Measurements from ENCODE around the gene FOXO1.

FOXO1 gene

DNA sequence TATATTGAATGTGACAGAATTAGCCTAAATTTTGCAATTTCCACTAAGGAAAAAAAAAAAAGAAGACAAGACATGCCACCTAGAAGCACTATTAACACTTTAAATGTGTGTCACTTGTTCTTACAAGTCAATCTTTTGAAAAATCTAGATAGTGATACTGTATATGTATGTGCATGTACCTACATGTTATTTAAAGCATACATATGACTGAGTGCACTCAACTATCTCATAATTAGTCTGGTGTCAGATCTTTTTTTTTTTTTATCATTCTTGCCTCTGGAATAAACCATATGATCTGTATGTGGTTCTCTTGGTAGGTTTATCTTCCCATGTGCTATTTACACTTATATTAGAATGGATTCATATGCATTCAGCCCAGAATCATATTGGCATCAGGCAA is 62.3 kb downstream of the FOXO1 start:
- no peak overlapping the region for H3K4me2 ChIP-seq
- H3K27ac ChIP-seq: no peak overlapping the region
- H3K4me1 ChIP-seq: peaks cover 0 to 22% (median 19%) of the 10 kb centered on the region in 10 experiments; a peak in 17 of 20 replicates
- H3K9me3 ChIP-seq (replicated peaks in 1 of 11): peaks cover 0 to 40% (median 18%) of the 10 kb centered on the region in 11 experiments; a peak in 13 of 22 replicates
- no peaks in the 10 kb centered on the region for H3K27me3 ChIP-seq
- peaks cover 0 to 38% (median 26%) of the 10 kb centered on the region in 11 experiments; a peak in 13 of 22 replicates for H3K36me3 ChIP-seq
- no peak overlapping the region for H3K9ac ChIP-seq
- peaks cover 0 to 58% (median 8%) of the 10 kb centered on the region in 11 experiments; a peak in 10 of 22 replicates for H4K20me1 ChIP-seq
- no peak overlapping the region for H3K4me3 ChIP-seq
- no peak for TF ChIP-seq Cebpa-rat (IDR thresholded peaks at IDR 0.05)

DNA sequence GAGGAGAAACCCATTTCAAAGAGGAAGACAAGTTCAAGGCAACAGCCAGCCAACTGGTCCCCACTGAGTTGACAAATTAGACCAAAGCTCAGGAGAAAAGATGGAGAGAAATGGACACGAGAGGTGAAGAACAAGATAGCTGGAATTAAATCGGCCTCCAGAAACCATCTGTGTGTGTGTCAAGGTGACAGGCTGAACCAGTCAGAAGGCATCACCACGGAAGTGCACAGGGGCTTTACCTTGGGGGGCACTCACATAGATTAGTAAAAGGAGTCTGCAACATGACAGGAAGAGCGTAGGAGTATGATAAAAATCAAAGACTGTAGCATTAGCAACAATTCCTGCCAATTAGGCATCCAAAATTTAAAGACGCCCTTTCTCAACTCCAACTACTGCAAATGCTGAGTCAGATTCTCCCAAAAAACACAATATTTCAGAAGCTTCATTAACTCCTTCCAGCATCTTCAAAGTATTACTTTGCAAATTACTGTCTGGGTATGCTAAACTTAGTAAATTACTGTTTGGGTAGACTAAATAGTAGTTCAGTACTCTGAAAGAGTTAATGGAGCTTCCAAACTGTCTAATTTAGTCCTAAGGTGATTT is 66.2 kb downstream of the FOXO1 start:
- peak overlapping the region in 9 of 11 experiments; percentile 0 to 58 (median 31); a peak in 12 of 22 replicates for H3K4me2 ChIP-seq
- H3K27me3 ChIP-seq: no peaks in the 10 kb centered on the region
- TF ChIP-seq Cebpa-rat (IDR thresholded peaks at IDR 0.05): no peak
- peaks cover 0 to 50% (median 33%) of the 10 kb centered on the region in 11 experiments; a peak in 16 of 22 replicates for H3K9me3 ChIP-seq (replicated peaks in 1 of 11)
- H3K27ac ChIP-seq: peak overlapping the region in 4 of 11 experiments; percentile 7 to 40 (median 28); a peak in 4 of 22 replicates
- peaks cover 0 to 44% (median 19%) of the 10 kb centered on the region in 11 experiments; a peak in 10 of 22 replicates for H3K36me3 ChIP-seq
- peaks cover 0 to 46% (median 3%) of the 10 kb centered on the region in 11 experiments; a peak in 8 of 22 replicates for H4K20me1 ChIP-seq
- H3K4me1 ChIP-seq: peaks cover 5 to 26% (median 15%) of the 10 kb centered on the region in 10 experiments; a peak in 17 of 20 replicates
- H3K4me3 ChIP-seq: no peak overlapping the region
- no peak overlapping the region for H3K9ac ChIP-seq

DNA sequence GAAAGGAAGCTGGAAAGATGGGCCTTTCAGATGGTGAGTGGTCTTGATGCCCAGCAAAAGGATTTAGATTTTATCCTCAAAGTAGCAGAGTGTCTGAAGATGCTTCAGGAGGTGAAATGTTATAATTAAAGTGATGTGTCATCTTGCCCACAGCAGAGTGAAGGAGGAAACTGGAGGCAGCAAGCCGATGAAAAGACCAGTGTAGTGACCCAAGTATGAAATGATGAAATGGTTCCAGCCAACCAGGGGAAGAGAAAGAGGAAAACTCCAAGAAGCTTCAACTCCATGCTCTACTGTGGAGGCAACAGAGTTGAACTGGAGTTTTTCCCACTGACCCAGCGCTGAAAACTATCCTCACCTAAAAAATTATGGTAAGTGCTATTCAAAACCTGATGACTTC is 66.7 kb downstream of the FOXO1 start:
- no peak for TF ChIP-seq Cebpa-rat (IDR thresholded peaks at IDR 0.05)
- Histone ChIP-seq H4K20me1 (peaks cover 0 to 44% (median 3%) of the 10 kb centered on the region in 11 experiments; a peak in 7 of 22 replicates), H3K4me2 (peak overlapping the region in 9 of 11 experiments; percentile 0 to 58 (median 31); a peak in 12 of 22 replicates)

DNA sequence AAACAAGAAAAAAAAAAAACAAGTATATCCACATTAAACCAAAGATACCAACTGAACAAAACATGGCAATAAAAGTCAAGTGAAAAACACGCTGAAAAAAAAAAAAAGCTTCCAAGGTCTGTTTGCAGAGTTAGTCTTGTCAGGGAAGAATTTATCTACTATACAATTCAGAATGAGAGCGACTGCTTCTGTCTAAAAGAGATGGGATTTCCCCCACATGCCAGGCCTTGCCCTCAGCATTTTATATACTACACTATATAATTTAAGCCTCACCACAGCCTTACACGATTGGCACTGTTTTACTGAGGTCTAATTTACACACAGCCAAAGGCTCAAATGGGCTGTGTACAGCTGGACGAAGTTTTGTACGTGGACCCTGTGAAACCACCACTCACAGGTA is 67.3 kb downstream of the FOXO1 start:
- H3K4me2 ChIP-seq: peak overlapping the region in 5 of 11 experiments; percentile 31 to 58 (median 45); a peak in 4 of 22 replicates
- H4K20me1 ChIP-seq: peaks cover 0 to 41% (median 0%) of the 10 kb centered on the region in 11 experiments; a peak in 7 of 22 replicates
- H3K9me3 ChIP-seq (replicated peaks in 1 of 11): peaks cover 0 to 59% (median 35%) of the 10 kb centered on the region in 11 experiments; a peak in 16 of 22 replicates
- peaks cover 12 to 26% (median 21%) of the 10 kb centered on the region in 10 experiments; a peak in 19 of 20 replicates for H3K4me1 ChIP-seq
- H3K4me3 ChIP-seq: no peak overlapping the region
- no peak overlapping the region for H3K9ac ChIP-seq
- peak overlapping the region in 2 of 11 experiments; percentile 9 to 37; a peak in 2 of 22 replicates for H3K27ac ChIP-seq
- H3K36me3 ChIP-seq: peaks cover 0 to 46% (median 19%) of the 10 kb centered on the region in 11 experiments; a peak in 10 of 22 replicates
- no peak for TF ChIP-seq Cebpa-rat (IDR thresholded peaks at IDR 0.05)
- H3K27me3 ChIP-seq: no peaks in the 10 kb centered on the region

More for the DNA sequence above, 66.7 kb downstream of the FOXO1 start:
- Histone ChIP-seq H3K27ac (peak overlapping the region in 5 of 11 experiments; percentile 7 to 40 (median 18); a peak in 5 of 22 replicates), H3K4me1 (peaks cover 6 to 26% (median 16%) of the 10 kb centered on the region in 10 experiments; a peak in 17 of 20 replicates), H3K4me3 (no peak overlapping the region), H3K36me3 (peaks cover 0 to 44% (median 19%) of the 10 kb centered on the region in 11 experiments; a peak in 10 of 22 replicates), H3K9me3 (replicated peaks in 1 of 11) (peaks cover 0 to 53% (median 35%) of the 10 kb centered on the region in 11 experiments; a peak in 16 of 22 replicates), H3K27me3 (no peaks in the 10 kb centered on the region), H3K9ac (no peak overlapping the region)

DNA sequence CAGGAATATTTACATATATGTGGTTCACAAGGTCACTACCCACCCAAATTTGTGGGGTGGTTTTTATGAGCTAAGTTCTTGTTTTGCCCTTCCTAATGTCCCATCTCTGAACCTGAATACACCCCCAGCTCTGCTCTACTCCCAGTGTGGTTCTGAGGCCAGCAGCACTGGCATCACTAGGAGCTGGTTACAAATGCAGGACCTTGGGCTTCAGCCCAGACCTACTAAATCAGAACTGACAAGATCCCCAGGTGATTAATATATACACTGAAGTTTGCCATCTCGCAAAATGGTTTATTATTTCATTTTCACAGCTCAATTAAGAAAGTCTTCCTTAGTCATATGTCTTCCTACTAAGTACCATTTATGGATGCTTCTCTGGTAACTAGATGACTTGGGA is 67.9 kb downstream of the FOXO1 start:
- no peaks in the 10 kb centered on the region for H3K27me3 ChIP-seq
- H3K27ac ChIP-seq: peak overlapping the region in 1 of 11 experiments; percentile 15; a peak in 2 of 22 replicates
- H3K4me1 ChIP-seq: peaks cover 15 to 29% (median 24%) of the 10 kb centered on the region in 10 experiments; a peak in 19 of 20 replicates
- no peak overlapping the region for H3K4me2 ChIP-seq
- peaks cover 0 to 35% (median 0%) of the 10 kb centered on the region in 11 experiments; a peak in 5 of 22 replicates for H4K20me1 ChIP-seq
- H3K36me3 ChIP-seq: peaks cover 0 to 50% (median 19%) of the 10 kb centered on the region in 11 experiments; a peak in 10 of 22 replicates
- no peak for TF ChIP-seq Cebpa-rat (IDR thresholded peaks at IDR 0.05)
- H3K4me3 ChIP-seq: no peak overlapping the region
- H3K9ac ChIP-seq: no peak overlapping the region
- peaks cover 0 to 59% (median 35%) of the 10 kb centered on the region in 11 experiments; a peak in 16 of 22 replicates for H3K9me3 ChIP-seq (replicated peaks in 1 of 11)

DNA sequence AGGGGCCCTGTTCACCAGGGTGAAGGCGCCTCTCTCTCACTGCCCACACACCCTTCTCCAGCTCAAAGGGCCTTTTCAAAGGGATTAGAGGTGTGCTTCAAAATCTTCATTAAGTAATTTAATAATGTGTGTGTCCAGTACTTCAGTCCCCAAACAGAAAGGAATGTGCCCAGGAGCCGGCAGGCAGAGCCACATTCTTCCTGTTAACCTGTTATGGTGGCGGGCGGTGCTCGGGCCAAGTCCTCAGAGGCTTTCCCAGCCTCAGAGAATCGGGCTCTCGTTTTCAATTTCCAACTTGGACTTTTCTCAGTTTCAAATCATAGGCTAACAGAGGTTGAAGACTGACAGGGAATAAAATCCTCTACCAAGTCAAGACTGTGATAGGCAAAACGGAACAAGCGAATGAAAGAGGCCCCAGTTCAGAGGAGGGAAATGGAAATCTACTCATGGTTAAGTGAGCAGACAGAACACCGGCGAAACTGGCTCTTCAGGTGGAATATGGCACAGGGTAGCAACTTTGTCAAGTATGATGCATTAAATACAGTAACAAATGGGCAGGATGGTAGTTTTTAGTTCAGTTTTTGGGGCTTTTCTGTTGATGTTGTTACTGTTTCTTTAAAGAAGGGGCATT is 68.6 kb downstream of the FOXO1 start:
- Histone ChIP-seq H3K27ac (peak overlapping the region in 8 of 11 experiments; percentile 6 to 56 (median 14); a peak in 8 of 22 replicates), H3K27me3 (no peaks in the 10 kb centered on the region), H3K9me3 (replicated peaks in 1 of 11) (peaks cover 0 to 59% (median 35%) of the 10 kb centered on the region in 11 experiments; a peak in 16 of 22 replicates), H4K20me1 (peaks cover 0 to 28% (median 0%) of the 10 kb centered on the region in 11 experiments; a peak in 5 of 22 replicates), H3K4me3 (no peak overlapping the region), H3K9ac (no peak overlapping the region), H3K4me1 (peaks cover 15 to 36% (median 27%) of the 10 kb centered on the region in 10 experiments), H3K4me2 (peak overlapping the region in 1 of 11 experiments; percentile 3; a peak in 1 of 22 replicates), H3K36me3 (peaks cover 0 to 49% (median 18%) of the 10 kb centered on the region in 11 experiments; a peak in 10 of 22 replicates)
- TF ChIP-seq Cebpa-rat (IDR thresholded peaks at IDR 0.05): no peak

DNA sequence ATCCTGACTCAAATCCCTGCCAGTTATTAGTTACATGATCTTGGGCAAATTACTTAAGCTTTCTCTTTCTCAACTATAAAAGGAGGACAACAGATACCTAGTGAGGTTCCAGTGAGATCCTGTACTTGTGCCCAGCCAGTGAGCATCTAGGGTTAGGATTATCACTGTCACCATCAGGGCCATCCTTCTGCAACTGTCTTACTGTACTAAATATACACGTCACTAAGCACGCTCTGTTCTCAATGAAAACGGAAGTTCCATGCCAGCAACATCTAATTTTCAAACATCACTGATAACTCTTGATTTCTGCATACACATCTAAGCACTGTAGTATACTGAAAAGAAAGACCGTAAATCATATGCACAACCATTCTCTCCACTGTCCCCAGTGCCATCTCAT is 70.0 kb downstream of the FOXO1 start:
- peaks cover 0 to 22% (median 0%) of the 10 kb centered on the region in 11 experiments; a peak in 5 of 22 replicates for H4K20me1 ChIP-seq
- H3K4me1 ChIP-seq: peaks cover 19 to 50% (median 41%) of the 10 kb centered on the region in 10 experiments
- peak overlapping the region in 7 of 11 experiments; percentile 13 to 56 (median 16); a peak in 10 of 22 replicates for H3K27ac ChIP-seq
- peaks cover 0 to 44% (median 11%) of the 10 kb centered on the region in 11 experiments; a peak in 8 of 22 replicates for H3K36me3 ChIP-seq
- H3K9me3 ChIP-seq (replicated peaks in 1 of 11): peaks cover 0 to 55% (median 30%) of the 10 kb centered on the region in 11 experiments; a peak in 15 of 22 replicates
- no peaks in the 10 kb centered on the region for H3K27me3 ChIP-seq
- H3K9ac ChIP-seq: no peak overlapping the region
- H3K4me3 ChIP-seq: no peak overlapping the region
- no peak for TF ChIP-seq Cebpa-rat (IDR thresholded peaks at IDR 0.05)
- H3K4me2 ChIP-seq: no peak overlapping the region; a peak in 2 of 22 replicates

DNA sequence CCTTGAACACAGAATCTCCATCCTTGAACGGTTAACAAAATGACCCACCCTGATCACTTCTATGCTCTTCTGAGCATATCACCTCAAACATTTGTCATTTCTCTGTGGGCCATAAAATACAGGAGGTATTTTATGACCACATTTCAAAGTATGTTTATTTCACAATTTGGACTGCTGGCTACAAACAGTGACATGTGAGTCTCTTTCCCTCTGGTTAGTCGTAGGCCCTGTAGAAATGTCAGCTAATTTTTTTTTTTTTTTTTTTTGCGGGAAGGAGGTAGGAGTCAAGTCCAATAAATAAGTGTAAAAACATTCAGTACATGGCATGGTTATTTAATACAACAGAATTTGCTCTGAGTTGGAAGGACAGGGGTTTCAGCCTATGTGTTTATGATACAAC is 70.7 kb downstream of the FOXO1 start:
- no peak overlapping the region for H3K4me3 ChIP-seq
- no peak overlapping the region for H3K4me2 ChIP-seq
- H3K9me3 ChIP-seq (replicated peaks in 1 of 11): peaks cover 0 to 53% (median 30%) of the 10 kb centered on the region in 11 experiments; a peak in 15 of 22 replicates
- no peaks in the 10 kb centered on the region for H3K27me3 ChIP-seq
- H3K36me3 ChIP-seq: peaks cover 0 to 41% (median 11%) of the 10 kb centered on the region in 11 experiments; a peak in 8 of 22 replicates
- peaks cover 27 to 57% (median 49%) of the 10 kb centered on the region in 10 experiments for H3K4me1 ChIP-seq
- H3K9ac ChIP-seq: no peak overlapping the region
- H3K27ac ChIP-seq: peak overlapping the region in 6 of 11 experiments; percentile 14 to 56 (median 20); a peak in 7 of 22 replicates
- peaks cover 0 to 22% (median 0%) of the 10 kb centered on the region in 11 experiments; a peak in 5 of 22 replicates for H4K20me1 ChIP-seq
- TF ChIP-seq Cebpa-rat (IDR thresholded peaks at IDR 0.05): no peak
